ENCODE data around the gene PHF5A. TPM values are rescaled to one million over a fixed set of nuclear protein-coding genes. Genes with fewer than 3 reads are reported as not detected.

PHF5A gene
- total and polyA plus RNA-seq, 3 experiments from 2014 or later: 24.9 to 125 (median 120) TPM

DNA sequence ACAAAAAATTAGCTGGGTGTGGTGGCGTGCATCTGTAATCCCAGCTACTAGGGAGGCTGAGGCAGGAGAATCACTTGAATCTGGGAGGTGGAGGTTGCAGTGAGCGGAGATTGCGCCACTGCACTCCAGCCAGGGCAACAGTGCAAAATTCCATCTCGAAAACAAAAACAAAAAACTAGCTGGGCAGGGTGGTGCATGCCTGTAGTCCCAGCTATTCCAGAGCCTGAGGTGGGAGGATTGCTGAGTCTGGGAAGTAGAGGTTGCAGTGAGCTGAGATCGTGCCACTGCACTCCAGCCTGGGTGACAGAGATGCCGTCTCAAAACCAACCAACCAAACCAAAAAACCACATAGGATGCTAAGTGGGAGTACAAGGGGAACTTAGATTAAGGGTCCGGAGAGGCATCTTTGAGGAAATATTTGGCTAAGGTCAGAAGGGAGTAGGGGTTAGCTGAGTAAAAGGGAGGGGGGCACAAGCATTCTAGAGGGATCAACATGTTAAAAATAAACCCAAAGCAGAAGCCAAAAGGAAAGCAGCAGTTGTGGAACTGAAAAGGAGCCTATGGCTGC is 10.2 kb downstream of the PHF5A start:
- CTCF ChIA-PET: interaction anchor here (1.0 kb wide), 1 partner anchor 10 kb away, joined by 5 read pairs; the partner anchor contains the start of gene PHF5A
- peak overlapping the region in 5 of 8 donors; percentile 11 to 86 (median 70) for H3K27ac Mint-ChIP-seq

DNA sequence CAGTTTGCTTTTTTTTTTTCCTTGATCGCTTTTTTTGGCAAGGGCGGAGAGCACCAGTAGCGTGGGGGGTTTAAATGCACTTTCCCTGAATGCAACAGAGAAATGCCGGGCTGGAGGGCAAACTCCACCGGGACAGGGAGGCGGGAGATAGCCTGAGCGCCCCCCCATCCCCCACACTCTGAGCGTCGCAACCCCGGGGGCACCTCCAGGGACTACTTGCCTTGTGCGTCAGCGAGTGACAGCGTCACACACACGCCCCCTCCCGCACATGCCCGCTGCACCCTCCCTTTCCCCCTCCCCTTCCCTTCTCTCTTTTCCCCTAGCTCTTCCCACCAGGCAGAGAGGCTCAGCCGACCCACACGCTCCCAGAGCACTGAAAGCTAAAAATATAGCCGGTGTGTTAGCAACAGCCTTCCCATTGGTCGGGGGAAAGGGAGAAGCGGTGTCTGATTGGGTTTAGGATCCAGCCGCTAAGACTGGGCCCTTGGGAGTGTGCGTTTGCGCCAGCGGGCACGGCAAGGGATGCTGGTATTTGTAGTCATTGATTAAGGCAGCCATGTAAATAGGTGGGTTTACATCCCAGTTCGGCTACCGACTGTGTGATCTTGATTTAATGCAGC is 20.2 kb downstream of the PHF5A start:
- no peaks in the 10 kb centered on the region for H3K9me3 ChIP-seq (ENCODE audit: low read length)
- ChIA-PET CTCF (interaction anchor here (0.7 to 2.6 kb wide), 8 partner anchors 9 to 219 kb away, joined by 3 to 10 read pairs (median 4); partner anchors contain the start of genes ACO2, PHF5A and TEF), POLR2A (interaction anchor here (0.6 to 7.5 kb wide), 12 partner anchors 16 to 1148 kb away, joined by 3 to 109 read pairs (median 5); partner anchors contain the start of genes ACO2, DESI1, PHF5A and PMM1)
- H3K4me3 ChIP-seq (ENCODE audit: low read length): peak overlapping the region; percentile 96
- Mint-ChIP-seq H3K36me3 (peaks cover 0 to 40% (median 0%) of the 10 kb centered on the region in 3 donors), H3K4me3 (peak overlapping the region; percentile 90 to 98 (median 95)), H3K4me1 (peaks cover 20 to 27% (median 23%) of the 10 kb centered on the region in 3 donors), H3K9me3 (no peaks in the 10 kb centered on the region), H3K27me3 (no peaks in the 10 kb centered on the region), H3K27ac (peak overlapping the region; percentile 91 to 98 (median 96))
- H3K4me1 ChIP-seq (ENCODE audit: insufficient read depth, low read length): peaks cover 5% of the 10 kb centered on the region
- peak overlapping the region; percentile 96 for H3K27ac ChIP-seq (ENCODE audit: low read depth, low read length)
- H3K27me3 ChIP-seq (ENCODE audit: insufficient read depth, low read length, poor library complexity, severe bottlenecking): no peaks in the 10 kb centered on the region
- DNase-seq: peak; percentile 82 to 94 (median 90)
- H3K36me3 ChIP-seq (ENCODE audit: insufficient read depth, low read length): no peaks in the 10 kb centered on the region

More for the DNA sequence above, 10.2 kb downstream of the PHF5A start:
- H3K4me3 ChIP-seq (ENCODE audit: low read length): no peak overlapping the region
- no peaks in the 10 kb centered on the region for H3K9me3 ChIP-seq (ENCODE audit: low read length)
- Mint-ChIP-seq H3K4me1 (peaks cover 0 to 5% (median 0%) of the 10 kb centered on the region in 3 donors), H3K27me3 (no peaks in the 10 kb centered on the region), H3K9me3 (no peaks in the 10 kb centered on the region), H3K4me3 (no peak overlapping the region), H3K36me3 (peaks cover 0 to 44% (median 13%) of the 10 kb centered on the region in 3 donors)
- POLR2A ChIA-PET: no interaction called here
- no peak overlapping the region for H3K27ac ChIP-seq (ENCODE audit: low read depth, low read length)
- no peaks in the 10 kb centered on the region for H3K4me1 ChIP-seq (ENCODE audit: insufficient read depth, low read length)
- DNase-seq: no peak
- peaks cover 15% of the 10 kb centered on the region for H3K36me3 ChIP-seq (ENCODE audit: insufficient read depth, low read length)
- no peaks in the 10 kb centered on the region for H3K27me3 ChIP-seq (ENCODE audit: insufficient read depth, low read length, poor library complexity, severe bottlenecking)

DNA sequence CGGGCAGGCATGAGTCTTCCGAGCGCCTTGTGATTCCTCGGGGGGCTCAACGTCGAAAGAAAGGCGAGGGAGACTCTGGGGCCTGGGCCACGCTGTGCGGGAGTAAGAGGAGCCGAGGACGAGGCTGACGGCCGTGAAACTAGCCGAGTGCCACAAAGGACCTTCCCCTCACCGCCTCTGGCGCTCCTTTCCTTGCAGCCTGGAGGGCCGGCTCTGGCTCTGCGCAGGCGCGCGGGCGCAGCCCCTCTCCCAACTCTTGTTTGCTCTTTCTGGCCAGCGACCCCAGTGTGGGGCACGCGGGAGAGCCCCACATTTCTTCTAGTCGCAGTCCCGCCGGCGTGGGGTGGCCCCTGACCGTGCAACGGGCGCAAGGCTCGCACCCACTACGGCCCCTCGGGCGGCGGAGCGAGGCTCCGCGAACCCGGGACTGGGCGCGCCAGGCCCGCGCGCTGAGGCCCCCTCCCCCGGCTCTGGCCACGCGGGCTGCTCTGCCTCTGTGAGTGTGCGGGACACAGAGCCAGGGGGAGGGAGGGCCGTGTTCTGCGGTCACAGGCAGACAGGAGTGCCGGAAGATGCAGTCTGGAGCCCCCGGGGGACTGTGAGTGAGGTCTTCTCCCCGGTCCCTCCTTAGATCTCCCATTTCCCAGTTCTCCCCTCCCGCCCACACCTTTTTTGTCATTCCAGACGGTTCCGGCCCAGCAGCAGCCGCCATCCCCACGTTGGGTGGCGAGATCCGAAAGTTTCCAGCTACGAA is 20.9 kb downstream of the PHF5A start:
- H3K36me3 ChIP-seq (ENCODE audit: insufficient read depth, low read length): no peaks in the 10 kb centered on the region
- H3K4me1 Mint-ChIP-seq: peaks cover 24 to 34% (median 30%) of the 10 kb centered on the region in 3 donors
- peak overlapping the region; percentile 96 for H3K27ac ChIP-seq (ENCODE audit: low read depth, low read length)
- H3K9me3 Mint-ChIP-seq: no peaks in the 10 kb centered on the region
- peak overlapping the region; percentile 91 to 99 (median 96) for H3K27ac Mint-ChIP-seq
- H3K4me3 ChIP-seq (ENCODE audit: low read length): peak overlapping the region; percentile 96
- H3K4me1 ChIP-seq (ENCODE audit: insufficient read depth, low read length): peaks cover 5% of the 10 kb centered on the region
- POLR2A ChIA-PET: interaction anchor here (0.6 to 7.5 kb wide), 18 partner anchors 8 to 1148 kb away, joined by 3 to 109 read pairs (median 4); partner anchors contain the start of genes ACO2, DESI1, PHF5A and PMM1
- no peaks in the 10 kb centered on the region for H3K27me3 Mint-ChIP-seq
- no peaks in the 10 kb centered on the region for H3K27me3 ChIP-seq (ENCODE audit: insufficient read depth, low read length, poor library complexity, severe bottlenecking)
- peak overlapping the region; percentile 90 to 98 (median 95) for H3K4me3 Mint-ChIP-seq
- no peaks in the 10 kb centered on the region for H3K9me3 ChIP-seq (ENCODE audit: low read length)
- CTCF ChIA-PET: interaction anchor here (0.7 to 2.6 kb wide), 10 partner anchors 9 to 219 kb away, joined by 3 to 18 read pairs (median 4); partner anchors contain the start of genes ACO2, PHF5A and TEF
- peak; percentile 51 to 76 (median 59) for DNase-seq
- peaks cover 0 to 45% (median 0%) of the 10 kb centered on the region in 3 donors for H3K36me3 Mint-ChIP-seq

DNA sequence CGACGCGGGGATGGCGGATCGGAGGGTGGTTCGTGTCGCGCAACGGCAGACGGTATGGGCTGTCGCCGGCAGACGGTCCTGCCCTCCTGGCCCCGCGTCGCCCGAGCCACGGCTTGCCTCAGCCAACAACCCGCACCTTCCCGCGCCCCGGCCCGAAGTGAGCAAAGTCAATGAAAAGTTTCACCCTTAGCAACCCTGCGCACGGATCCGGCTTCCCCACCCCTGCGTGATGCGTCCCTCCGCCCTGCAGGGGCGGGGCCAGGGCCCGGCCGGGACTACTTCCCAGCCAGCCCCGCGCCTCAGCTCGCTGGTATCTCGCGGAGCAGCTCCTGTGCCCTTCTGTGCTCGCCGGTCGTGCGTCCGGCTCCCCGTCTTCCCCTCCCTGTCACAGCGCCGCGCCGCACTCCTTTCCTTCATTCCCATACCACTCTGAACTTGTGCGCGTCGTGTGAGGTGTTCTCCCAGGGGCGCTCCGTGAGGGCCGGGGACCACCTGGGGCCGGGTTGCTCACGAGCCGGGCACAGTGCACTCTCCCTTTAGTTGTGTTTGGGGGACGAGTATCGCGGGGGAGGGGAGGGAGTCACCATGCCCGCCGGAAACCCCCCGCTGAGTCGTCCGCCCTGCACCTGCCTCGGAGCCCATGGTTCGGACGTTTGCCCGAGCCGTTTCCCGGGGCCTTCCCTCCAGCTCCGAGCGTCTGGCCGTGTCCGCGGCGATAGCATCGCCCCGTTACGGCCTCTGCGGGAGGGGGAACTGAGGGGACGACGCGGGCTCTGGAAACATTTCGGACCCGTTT is 21.7 kb downstream of the PHF5A start, which contains the start of gene TOB2:
TOB2 (minus strand) TSS at position 163 of the 796 bp plus-strand sequence. CDS start 9,456 bp downstream, outside the sequence.
- Histone ChIP-seq H3K27ac (ENCODE audit: low read depth, low read length) (peak within 1 kb of the TSS; percentile 96), H3K27me3 (ENCODE audit: insufficient read depth, low read length, poor library complexity, severe bottlenecking) (no peaks in the 10 kb centered on the region), H3K4me3 (ENCODE audit: low read length) (peak within 1 kb of the TSS; percentile 96), H3K36me3 (ENCODE audit: insufficient read depth, low read length) (no peaks in the 10 kb centered on the region), H3K9me3 (ENCODE audit: low read length) (no peaks in the 10 kb centered on the region), H3K4me1 (ENCODE audit: insufficient read depth, low read length) (peaks cover 5% of the 10 kb centered on the region)
- ChIA-PET POLR2A (interaction anchor here (0.6 to 7.5 kb wide), 13 partner anchors 9 to 1855 kb away, joined by 3 to 109 read pairs (median 4); partner anchors contain the start of genes ACO2, DESI1, PHF5A and PMM1), CTCF (interaction anchor here (1.0 to 2.6 kb wide), 5 partner anchors 15 to 80 kb away, joined by 3 to 18 read pairs (median 5); partner anchors contain the start of genes ACO2 and PHF5A)
- Mint-ChIP-seq H3K27ac (peak within 1 kb of the TSS; percentile 91 to 99 (median 96)), H3K36me3 (peaks cover 0 to 48% (median 0%) of the 10 kb centered on the region in 3 donors), H3K9me3 (no peaks in the 10 kb centered on the region), H3K4me3 (peak within 1 kb of the TSS; percentile 90 to 98 (median 95)), H3K27me3 (no peaks in the 10 kb centered on the region), H3K4me1 (peaks cover 27 to 40% (median 37%) of the 10 kb centered on the region in 3 donors)
- DNase-seq: peak; percentile 89 to 96 (median 92)

DNA sequence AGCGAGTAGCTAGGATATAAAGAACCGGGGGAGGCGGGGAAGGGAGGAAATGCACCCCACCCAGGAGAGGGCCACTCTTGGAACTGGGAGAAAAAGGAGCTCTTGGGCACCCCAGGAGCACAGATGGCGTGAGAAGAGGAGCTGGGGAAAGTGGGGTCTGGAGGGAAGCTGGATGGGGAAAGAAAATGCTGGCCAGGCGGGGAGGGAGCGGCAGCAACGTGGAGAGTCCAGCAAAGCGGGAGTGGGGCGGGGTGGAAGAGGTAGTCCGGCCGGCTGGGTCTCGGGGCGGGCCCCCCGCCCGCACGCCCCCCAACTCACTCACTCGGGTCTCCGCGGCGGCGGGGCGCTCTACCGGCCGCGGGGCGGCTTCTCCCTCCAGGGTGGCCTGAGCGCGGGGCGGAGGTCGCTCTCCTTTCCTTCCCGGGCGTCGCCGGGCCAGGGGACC is 22.4 kb downstream of the PHF5A start:
- H3K27ac Mint-ChIP-seq: peak overlapping the region; percentile 91 to 99 (median 96)
- ChIA-PET POLR2A (interaction anchor here (0.6 to 7.5 kb wide), 12 partner anchors 9 to 1854 kb away, joined by 3 to 109 read pairs (median 4); partner anchors contain the start of genes ACO2, DESI1, PHF5A and PMM1), CTCF (interaction anchor here (1.0 to 2.6 kb wide), 5 partner anchors 16 to 81 kb away, joined by 3 to 18 read pairs (median 5); partner anchors contain the start of genes ACO2 and PHF5A)
- H3K9me3 Mint-ChIP-seq: no peaks in the 10 kb centered on the region
- peak overlapping the region; percentile 96 for H3K4me3 ChIP-seq (ENCODE audit: low read length)
- no peaks in the 10 kb centered on the region for H3K9me3 ChIP-seq (ENCODE audit: low read length)
- no peaks in the 10 kb centered on the region for H3K36me3 ChIP-seq (ENCODE audit: insufficient read depth, low read length)
- H3K27ac ChIP-seq (ENCODE audit: low read depth, low read length): peak overlapping the region; percentile 96
- no peaks in the 10 kb centered on the region for H3K27me3 Mint-ChIP-seq
- H3K4me1 ChIP-seq (ENCODE audit: insufficient read depth, low read length): peaks cover 5% of the 10 kb centered on the region
- no peaks in the 10 kb centered on the region for H3K27me3 ChIP-seq (ENCODE audit: insufficient read depth, low read length, poor library complexity, severe bottlenecking)
- H3K4me1 Mint-ChIP-seq: peaks cover 27 to 42% (median 37%) of the 10 kb centered on the region in 3 donors
- H3K4me3 Mint-ChIP-seq: peak overlapping the region; percentile 90 to 98 (median 95)
- peaks cover 0 to 50% (median 0%) of the 10 kb centered on the region in 3 donors for H3K36me3 Mint-ChIP-seq
- peak in 1 of 5 donors; percentile 5 for DNase-seq

DNA sequence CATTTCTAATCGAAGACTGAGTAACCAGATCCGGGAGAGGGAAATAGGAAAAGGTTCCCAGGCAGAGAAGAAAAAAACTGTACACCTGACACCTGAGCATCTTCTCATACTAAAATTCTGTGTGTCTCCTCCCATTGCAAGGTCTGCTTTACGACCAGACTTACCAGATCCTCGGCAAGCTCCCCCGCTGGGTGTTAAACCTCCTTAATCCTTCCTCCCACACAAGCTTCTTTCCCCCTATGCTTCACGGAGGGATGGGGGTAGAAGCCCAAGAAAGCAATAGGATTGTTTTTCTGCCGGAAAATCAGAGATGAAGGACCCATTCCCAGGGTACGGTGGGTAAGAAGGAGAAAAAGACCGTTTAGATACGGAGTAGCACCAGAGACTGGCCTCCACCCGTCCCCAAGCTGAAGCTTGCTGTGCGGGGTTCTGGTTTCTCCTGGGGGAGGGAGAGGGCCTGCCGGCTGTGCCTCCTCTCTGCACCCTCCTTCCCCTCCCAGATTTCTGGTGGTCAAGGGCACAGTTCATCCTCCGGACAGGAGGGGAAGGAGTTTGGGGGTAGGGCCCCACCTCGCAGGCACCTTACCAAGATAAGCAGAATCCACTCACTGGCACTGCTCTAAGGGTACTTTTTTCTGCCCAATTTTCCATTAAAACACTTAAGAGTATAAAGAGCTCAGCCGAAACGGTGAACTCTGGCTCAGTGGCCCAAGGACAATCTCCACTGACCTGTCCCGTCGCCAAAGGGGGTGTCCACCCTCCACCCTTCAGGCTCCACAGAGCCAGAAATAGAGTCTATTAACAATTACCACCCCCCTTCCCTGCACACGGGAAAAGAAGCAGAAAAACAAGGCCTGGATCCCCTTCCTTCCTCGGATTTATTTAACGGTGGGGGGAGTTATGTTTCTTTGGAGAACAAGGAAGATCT is 23.1 kb downstream of the PHF5A start:
- Mint-ChIP-seq H3K27me3 (no peaks in the 10 kb centered on the region), H3K4me3 (peak overlapping the region; percentile 90 to 98 (median 95)), H3K4me1 (peaks cover 27 to 42% (median 37%) of the 10 kb centered on the region in 3 donors), H3K27ac (peak overlapping the region; percentile 91 to 97 (median 96)), H3K36me3 (peaks cover 0 to 50% (median 0%) of the 10 kb centered on the region in 3 donors), H3K9me3 (no peaks in the 10 kb centered on the region)
- Histone ChIP-seq H3K27me3 (ENCODE audit: insufficient read depth, low read length, poor library complexity, severe bottlenecking) (no peaks in the 10 kb centered on the region), H3K36me3 (ENCODE audit: insufficient read depth, low read length) (no peaks in the 10 kb centered on the region), H3K9me3 (ENCODE audit: low read length) (no peaks in the 10 kb centered on the region), H3K4me1 (ENCODE audit: insufficient read depth, low read length) (peaks cover 5% of the 10 kb centered on the region), H3K4me3 (ENCODE audit: low read length) (peak overlapping the region; percentile 96), H3K27ac (ENCODE audit: low read depth, low read length) (peak overlapping the region; percentile 96)
- ChIA-PET POLR2A (interaction anchor here (0.8 to 7.5 kb wide), 6 partner anchors 23 to 222 kb away, joined by 3 to 109 read pairs (median 3); partner anchors contain the start of genes ACO2, PHF5A and TEF), CTCF (interaction anchor here (1.0 to 2.6 kb wide), 5 partner anchors 11 to 81 kb away, joined by 3 to 18 read pairs (median 5); partner anchors contain the start of genes ACO2 and PHF5A)
- DNase-seq: peak in 2 of 5 donors; percentile 27 to 53

All from CD8-positive, alpha-beta memory T cell (primary cell).